ENCODE results near the gene SLC17A5.

- no peak for TF ChIP-seq POLR2A (IDR thresholded peaks at IDR 0.05)
- TF ChIP-seq, protein P1, sequence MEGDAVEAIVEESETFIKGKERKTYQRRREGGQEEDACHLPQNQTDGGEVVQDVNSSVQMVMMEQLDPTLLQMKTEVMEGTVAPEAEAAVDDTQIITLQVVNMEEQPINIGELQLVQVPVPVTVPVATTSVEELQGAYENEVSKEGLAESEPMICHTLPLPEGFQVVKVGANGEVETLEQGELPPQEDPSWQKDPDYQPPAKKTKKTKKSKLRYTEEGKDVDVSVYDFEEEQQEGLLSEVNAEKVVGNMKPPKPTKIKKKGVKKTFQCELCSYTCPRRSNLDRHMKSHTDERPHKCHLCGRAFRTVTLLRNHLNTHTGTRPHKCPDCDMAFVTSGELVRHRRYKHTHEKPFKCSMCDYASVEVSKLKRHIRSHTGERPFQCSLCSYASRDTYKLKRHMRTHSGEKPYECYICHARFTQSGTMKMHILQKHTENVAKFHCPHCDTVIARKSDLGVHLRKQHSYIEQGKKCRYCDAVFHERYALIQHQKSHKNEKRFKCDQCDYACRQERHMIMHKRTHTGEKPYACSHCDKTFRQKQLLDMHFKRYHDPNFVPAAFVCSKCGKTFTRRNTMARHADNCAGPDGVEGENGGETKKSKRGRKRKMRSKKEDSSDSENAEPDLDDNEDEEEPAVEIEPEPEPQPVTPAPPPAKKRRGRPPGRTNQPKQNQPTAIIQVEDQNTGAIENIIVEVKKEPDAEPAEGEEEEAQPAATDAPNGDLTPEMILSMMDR (IDR thresholded peaks at IDR 0.05) = no peak
Measured at GRCh38 chr6:73656531-73657145, 2.8 kb upstream of the SLC17A5 start.
